K562 (cell line): ENCODE results near the gene RRBP1. TPM values are rescaled to one million over a fixed set of nuclear protein-coding genes. Genes with fewer than 3 reads are reported as not detected.

Experiments used
- ATAC-seq: fragments of 200-7000 bp; cut with Tn5 transposase; 3 replicates; pipeline ENCODE4 v1.9.1; 2020; ENCODE audit warnings: moderate library complexity
- BruUV-seq: library from RNA; stranded (reverse); fragments of 400-500 nt; replicated peaks from 2 replicates; lab custom pipeline; 2021; lab: Mats Ljungman, UMichigan
- CTCF ChIA-PET: fragments of 300-600 bp; formaldehyde crosslinking; extraction: SDS; loops from one replicate; lab custom pipeline; 2021; ENCODE audit warnings: low intra/inter-chr PET ratio; lab: Yijun Ruan, JAX
- POLR2A ChIA-PET: fragments of 300-600, 350-650 bp; sonication (Branson Sonifier 250); formaldehyde crosslinking; extraction: SDS; loops from one replicate; lab custom pipeline; 2021; ENCODE audit warnings: antibody characterized with exemption, inconsistent platforms; lab: Yijun Ruan, JAX
- DNase-seq, 4 experiments: peaks; one replicate each; pipeline versions ENCODE4 v3.0.0 to v3.0.0-alpha.2; 2011 to 2018; ENCODE audit warnings: low spot score in 3 of 4, mixed read lengths in 3 of 4; ENCODE audit errors: extremely low read depth in 1 of 4
- FAIRE-seq: peaks from 2 replicates; lab custom pipeline; 2011; peaks lifted over from hg19 to GRCh38; lab: Jason Lieb, UNC
- H2AFZ ChIP-seq: 2 replicates; pipeline ENCODE4 v1.6.0; 2011; ENCODE audit warnings: low read depth, low read length, control low read depth, inconsistent platforms
- H3K27ac ChIP-seq: fragments of 200-600 bp; 3 replicates; pipeline ENCODE4 v1.8.0; 2011; ENCODE audit warnings: low read depth, mild to moderate bottlenecking, control low read depth, inconsistent platforms, low read length, moderate library complexity, mixed read lengths; ENCODE audit errors: extremely low read depth
- H3K27me3 ChIP-seq, 2 experiments: fragments of 300-600 bp in 1 of 2; 2 replicates in 1 of 2; 3 replicates in 1 of 2; pipeline versions ENCODE4 v1.6.0 to v1.8.0; 2011; ENCODE audit warnings: inconsistent platforms in 2 of 2, low read length in 2 of 2, mild to moderate bottlenecking in 1 of 2, mixed read lengths in 1 of 2, moderate library complexity in 1 of 2; ENCODE audit not compliant: control insufficient read depth in 2 of 2, insufficient read depth in 2 of 2
- H3K36me3 ChIP-seq: fragments of 300-600 bp; 3 replicates; pipeline ENCODE4 v1.8.0; 2011; ENCODE audit warnings: mild to moderate bottlenecking, low read length, inconsistent platforms; ENCODE audit not compliant: control insufficient read depth, insufficient read depth
- H3K4me1 ChIP-seq, 2 experiments: fragments of 200-600 bp in 1 of 2; replicated peaks in 1 of 2; 2 replicates in 1 of 2; 3 replicates in 1 of 2; pipeline versions ENCODE4 v1.5.1 to v1.8.0; 2011; ENCODE audit warnings: inconsistent platforms in 2 of 2, low read length in 2 of 2, mild to moderate bottlenecking in 1 of 2, mixed read lengths in 1 of 2, moderate library complexity in 1 of 2; ENCODE audit not compliant: control insufficient read depth in 2 of 2, insufficient read depth in 2 of 2
- H3K4me2 ChIP-seq: 2 replicates; pipeline ENCODE4 v1.6.1; 2011; ENCODE audit warnings: low read length, control low read depth, inconsistent platforms, mixed read lengths; ENCODE audit not compliant: insufficient read depth
- H3K4me3 ChIP-seq: fragments of 200-600 bp; sonication (generic), shearing (Covaris generic); 2 replicates; pipeline ENCODE4 v1.5.1; 2016; ENCODE audit warnings: control low read depth, inconsistent platforms
- H3K79me2 ChIP-seq: fragments of 200-600 bp; 3 replicates; pipeline ENCODE4 v1.8.0; 2011; ENCODE audit warnings: low read length, inconsistent platforms; ENCODE audit not compliant: control insufficient read depth, insufficient read depth
- H3K9ac ChIP-seq, 2 experiments: 2 replicates each; pipeline versions ENCODE4 v1.6.0 to v1.6.1; 2011; ENCODE audit warnings: low read depth in 2 of 2, low read length in 2 of 2, control low read depth in 1 of 2, inconsistent platforms in 1 of 2, mild to moderate bottlenecking in 1 of 2, mixed read lengths in 1 of 2; ENCODE audit not compliant: insufficient read depth in 1 of 2
- H3K9me1 ChIP-seq: one replicate; pipeline ENCODE4 v1.6.0; 2011; ENCODE audit warnings: inconsistent platforms, mild to moderate bottlenecking, low read length, moderate library complexity; ENCODE audit not compliant: control insufficient read depth, insufficient read depth
- H3K9me3 ChIP-seq: replicated peaks from 2 replicates; pipeline ENCODE4 v1.5.1; 2011; ENCODE audit warnings: low read depth, low read length, inconsistent platforms; ENCODE audit not compliant: control insufficient read depth, insufficient read depth
- H4K20me1 ChIP-seq: replicated peaks from 2 replicates; pipeline ENCODE4 v1.6.1; 2011; ENCODE audit warnings: low read length, inconsistent platforms, mixed read lengths; ENCODE audit not compliant: control insufficient read depth, insufficient read depth
- CBFA2T3 ChIP-seq: fragments of 450-650 bp; IDR thresholded peaks from 2 replicates; pipeline ENCODE4 v1.6.1; 2017
- ETV6 ChIP-seq, 3 experiments: fragments of 150-350 bp in 1 of 3; sonication (generic) in 1 of 3; formaldehyde crosslinking in 1 of 3; IDR thresholded peaks; 2 replicates each; pipeline versions ENCODE4 v1.6.1 to v1.8.0; 2014 to 2022; ENCODE audit warnings: borderline replicate concordance in 2 of 3, low read depth in 2 of 3, antibody characterized with exemption in 1 of 3, low read length in 1 of 3, mild to moderate bottlenecking in 1 of 3, missing genetic modification reagents in 1 of 3
- FOXP1 ChIP-seq: sonication (generic); formaldehyde crosslinking; IDR thresholded peaks from 2 replicates; pipeline ENCODE4 v1.8.0; 2022; ENCODE audit warnings: mild to moderate bottlenecking, missing genetic modification reagents
- GTF2F1 ChIP-seq: IDR thresholded peaks from 2 replicates; pipeline ENCODE4 v1.6.1; 2011; ENCODE audit warnings: low read depth, low read length, improper control_type of control experiment
- KLF16 ChIP-seq: IDR thresholded peaks from 2 replicates; pipeline ENCODE4 v1.6.1; 2016; ENCODE audit warnings: antibody characterized with exemption
- MTA3 ChIP-seq: fragments of 450-650 bp; formaldehyde crosslinking; IDR thresholded peaks from 2 replicates; pipeline ENCODE4 v1.6.1; 2017; ENCODE audit warnings: mild to moderate bottlenecking, borderline replicate concordance
- NR3C1 ChIP-seq: sonication (generic); formaldehyde crosslinking; IDR thresholded peaks from 2 replicates; pipeline ENCODE4 v1.8.1; 2022; ENCODE audit warnings: missing genetic modification reagents
- POLR2G ChIP-seq: fragments of 200-400 bp; formaldehyde crosslinking; IDR thresholded peaks from 2 replicates; pipeline ENCODE4 v1.6.1; 2017; ENCODE audit warnings: low read depth, mild to moderate bottlenecking, antibody characterized with exemption, low read length, moderate library complexity
- SREBF1 ChIP-seq: fragments of 150-350 bp; IDR thresholded peaks from 2 replicates; pipeline ENCODE4 v1.6.1; 2014; ENCODE audit warnings: antibody characterized with exemption, low read depth, low read length, borderline replicate concordance
- WGBS: fragments of 100-300 bp; shearing (Covaris generic); methylation state at CpG from one replicate; pipeline ENCODE4 v1.1.6; 2016; ENCODE audit warnings: low coverage, mixed read lengths; ENCODE audit not compliant: insufficient coverage; ENCODE audit errors: missing lambda C conversion rate; 5-methylcytosine and 5-hydroxymethylcytosine counted together
- in situ Hi-C: fragments of 300-500 bp; cut with MboI; formaldehyde crosslinking; loops from 4 replicates; pipeline ENCODE4 v1.15.0; 2018; ENCODE audit warnings: inconsistent platforms, mixed read lengths
- intact Hi-C: fragments of 100-400 bp; cut with micrococcal nuclease; formaldehyde crosslinking; loops from 2 replicates; pipeline ENCODE4 v1.14.2; 2022
- polyA plus RNA-seq, 8 experiments: library from polyadenylated mRNA; depleted of rRNA in 4 of 8; stranded (reverse) in 5 of 8; unstranded in 3 of 8; fragments of >200 nt; fragmentation: Nextera tagmentation in 2 of 8; fragmentation: Illumina TruSeq in 1 of 8; extraction: Ambion mirVana in 2 of 8; extraction: Trizol in 1 of 8; gene quantifications; 2 replicates each; pipeline versions ENCODE4 v1.2.1 to v1.2.3, GENCODE V29; 2011 to 2014; ENCODE audit warnings: inconsistent platforms in 1 of 8, missing spikeins in 1 of 8
- total RNA-seq, 7 experiments: library from RNA; depleted of rRNA in 6 of 7; stranded (reverse); fragments of >200 nt in 6 of 7; fragmentation: Illumina TruSeq in 2 of 7; extraction: Trizol in 2 of 7; gene quantifications; 2 replicates each; pipeline versions ENCODE4 v1.2.1 to v1.2.3, GENCODE V29; 2011 to 2021; ENCODE audit warnings: low replicate concordance in 1 of 7
- TF ChIP-seq, protein P1 (sequence below): sonication (generic); formaldehyde crosslinking; IDR thresholded peaks from 2 replicates; pipeline ENCODE4 v1.8.0; 2022; ENCODE audit warnings: mild to moderate bottlenecking, missing genetic modification reagents
- TF ChIP-seq, protein P2 (sequence below): fragments of 250-450 bp; sonication (Bioruptor Pico); IDR thresholded peaks from 2 replicates; pipeline ENCODE4 v1.8.0; 2021; ENCODE audit warnings: borderline replicate concordance, mild to moderate bottlenecking, moderate library complexity; ENCODE audit not compliant: poor library complexity, severe bottlenecking
- TF ChIP-seq, protein P3 (sequence below): fragments of 250-450 bp; sonication (Bioruptor Pico); IDR thresholded peaks from 2 replicates; pipeline ENCODE4 v1.8.0; 2021; ENCODE audit warnings: moderate library complexity, mild to moderate bottlenecking, inconsistent platforms

RRBP1 gene
- total and polyA plus RNA-seq, 9 of the 15 experiments (the other 6 are each of a cell fraction or from before 2014, with no cell fraction given) = 0.84 to 32.0 (median 17.6) TPM

DNA sequence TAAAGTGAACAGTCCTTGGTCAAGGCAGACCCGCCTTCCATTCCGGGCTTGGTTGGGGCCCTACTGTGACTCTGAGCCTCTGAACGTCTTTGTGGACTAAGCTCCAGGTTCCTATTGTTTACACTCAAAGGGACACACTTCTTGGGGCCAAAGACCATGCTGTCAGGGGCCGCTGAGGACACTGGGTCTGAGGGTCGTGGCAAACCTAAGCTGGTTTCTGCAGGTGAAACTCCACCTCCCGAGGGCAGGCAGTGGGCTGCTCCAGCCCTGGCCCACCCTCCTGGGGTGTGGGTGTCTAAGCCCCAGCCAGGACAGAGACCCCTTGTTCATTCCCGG lies 69.1 kb downstream of the RRBP1 start:
- TF ChIP-seq POLR2G = 0 out of 2 replicates have a peak, but pooled peaks have one; percentile 33
- TF ChIP-seq SREBF1 = no peak
- Histone ChIP-seq H3K4me1 (peaks cover 0 to 24% of the 10 kb centered on the region in 2 experiments; a peak in 2 of 5 replicates), H3K27me3 (no peaks in the 10 kb centered on the region), H3K36me3 (peaks cover 19% of the 10 kb centered on the region; the same call in 1 of the 3 replicates), H3K9me1 (no peaks in the 10 kb centered on the region), H3K9me3 (no peaks in the 10 kb centered on the region), H3K9ac (no peak overlapping the region), H2AFZ (no peak overlapping the region), H4K20me1 (no peaks in the 10 kb centered on the region; the same call in 1 of the 2 replicates), H3K79me2 (no peaks in the 10 kb centered on the region), H3K4me3 (no peak overlapping the region), H3K4me2 (no peak overlapping the region), H3K27ac (no peak overlapping the region)
- intact Hi-C loops = no loop called here
- DNase-seq (no peak), ATAC-seq (no peak), FAIRE-seq (no peak)
- in situ Hi-C loops = loop anchor here (5.0 kb wide), 1 partner anchor 71 kb away; no protein-coding TSS in a partner anchor
- 80% methylated on average over 4 of the region's 7 CpGs for WGBS
- POLR2A ChIA-PET = interaction anchor here (0.6 kb wide), 1 partner anchor 69 kb away, joined by 3 read pairs; the partner anchor contains the start of gene RRBP1
- CTCF ChIA-PET = no interaction called here
- BruUV-seq = no TSS peak

DNA sequence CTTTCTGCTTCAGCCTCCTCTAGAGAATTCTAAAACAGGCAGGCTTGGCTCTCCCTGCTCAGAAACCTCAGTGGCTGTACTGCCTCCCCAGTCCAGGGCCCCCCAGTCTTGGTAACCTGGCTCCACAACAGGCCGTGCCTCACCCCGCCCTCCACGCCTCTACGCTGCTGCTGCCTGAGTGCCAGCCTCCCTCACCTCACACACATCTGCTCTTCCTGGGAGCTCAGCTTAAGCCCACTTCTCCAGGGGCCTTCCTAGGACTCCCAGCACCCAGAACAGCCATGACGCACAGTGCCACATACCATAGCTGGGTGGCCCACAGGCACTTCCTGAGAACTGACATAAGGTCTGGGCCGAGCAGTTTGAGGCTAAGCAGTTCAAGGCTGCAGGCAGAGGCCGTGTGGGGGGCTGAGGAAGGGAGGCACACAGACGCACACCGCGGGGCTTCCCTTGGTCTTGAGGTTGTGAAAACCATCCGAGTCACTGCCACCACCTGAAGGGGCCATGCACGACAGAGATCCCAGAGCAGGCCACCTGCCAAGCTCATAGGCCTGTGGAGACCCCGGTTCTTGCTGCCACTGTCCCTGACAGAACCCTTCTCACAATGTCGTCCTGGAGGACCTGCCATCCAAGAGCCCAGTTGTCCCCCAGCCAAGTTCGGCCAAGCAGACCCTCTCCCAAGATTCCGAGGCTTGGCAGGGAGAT lies 69.6 kb downstream of the RRBP1 start:
- Histone ChIP-seq H4K20me1 (no peaks in the 10 kb centered on the region; the same call in 1 of the 2 replicates), H3K4me3 (no peak overlapping the region), H3K9me3 (no peaks in the 10 kb centered on the region), H2AFZ (no peak overlapping the region), H3K27me3 (no peaks in the 10 kb centered on the region), H3K79me2 (no peaks in the 10 kb centered on the region), H3K9me1 (no peaks in the 10 kb centered on the region), H3K4me1 (peaks cover 0 to 24% of the 10 kb centered on the region in 2 experiments; a peak in 2 of 5 replicates), H3K4me2 (no peak overlapping the region), H3K27ac (no peak overlapping the region), H3K36me3 (peaks cover 20% of the 10 kb centered on the region; the same call in 1 of the 3 replicates), H3K9ac (no peak overlapping the region; a peak in 1 of 4 replicates)
- no TSS peak for BruUV-seq
- ChIA-PET CTCF (no interaction called here), POLR2A (interaction anchor here (0.6 kb wide), 1 partner anchor 69 kb away, joined by 3 read pairs; the partner anchor contains the start of gene RRBP1)
- no peak for DNase-seq
- FAIRE-seq = no peak
- WGBS = 69% methylated on average over 7 of the region's 16 CpGs
- ATAC-seq = no peak; the same call in 2 of the 3 replicates
- in situ Hi-C loops (loop anchor here (5.0 kb wide), 1 partner anchor 70 kb away; no protein-coding TSS in a partner anchor), intact Hi-C loops (no loop called here)
- TF ChIP-seq CBFA2T3 (no peak), NR3C1 (CRISPR knock-in tag) (no peak), MTA3 (no peak), FOXP1 (CRISPR knock-in tag) (no peak), GTF2F1 (no peak), ETV6 (IDR thresholded peaks at IDR 0.05; ENCODE audit: borderline replicate concordance in 1 of 2, low read depth in 2 of 2, low read length in 1 of 2) (no peak), ETV6 (CRISPR knock-in tag; IDR thresholded peaks at IDR 0.05; ENCODE audit: borderline replicate concordance) (no peak), KLF16 (no peak)
- TF ChIP-seq, protein P1, sequence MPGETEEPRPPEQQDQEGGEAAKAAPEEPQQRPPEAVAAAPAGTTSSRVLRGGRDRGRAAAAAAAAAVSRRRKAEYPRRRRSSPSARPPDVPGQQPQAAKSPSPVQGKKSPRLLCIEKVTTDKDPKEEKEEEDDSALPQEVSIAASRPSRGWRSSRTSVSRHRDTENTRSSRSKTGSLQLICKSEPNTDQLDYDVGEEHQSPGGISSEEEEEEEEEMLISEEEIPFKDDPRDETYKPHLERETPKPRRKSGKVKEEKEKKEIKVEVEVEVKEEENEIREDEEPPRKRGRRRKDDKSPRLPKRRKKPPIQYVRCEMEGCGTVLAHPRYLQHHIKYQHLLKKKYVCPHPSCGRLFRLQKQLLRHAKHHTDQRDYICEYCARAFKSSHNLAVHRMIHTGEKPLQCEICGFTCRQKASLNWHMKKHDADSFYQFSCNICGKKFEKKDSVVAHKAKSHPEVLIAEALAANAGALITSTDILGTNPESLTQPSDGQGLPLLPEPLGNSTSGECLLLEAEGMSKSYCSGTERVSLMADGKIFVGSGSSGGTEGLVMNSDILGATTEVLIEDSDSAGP (CRISPR knock-in tag) = no peak
- TF ChIP-seq, protein P2, sequence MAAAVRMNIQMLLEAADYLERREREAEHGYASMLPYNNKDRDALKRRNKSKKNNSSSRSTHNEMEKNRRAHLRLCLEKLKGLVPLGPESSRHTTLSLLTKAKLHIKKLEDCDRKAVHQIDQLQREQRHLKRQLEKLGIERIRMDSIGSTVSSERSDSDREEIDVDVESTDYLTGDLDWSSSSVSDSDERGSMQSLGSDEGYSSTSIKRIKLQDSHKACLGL (CRISPR knock-in tag) = no peak
- TF ChIP-seq, protein P3, sequence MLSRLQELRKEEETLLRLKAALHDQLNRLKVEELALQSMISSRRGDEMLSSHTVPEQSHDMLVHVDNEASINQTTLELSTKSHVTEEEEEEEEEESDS (CRISPR knock-in tag) = no peak
